ENCODE measurements around the gene PSAT1. TPM values are rescaled to one million over a fixed set of nuclear protein-coding genes. Genes with fewer than 3 reads are reported as not detected.

The PSAT1 gene
- total RNA-seq, 2 experiments from 2014 or later, result 191 to 195 TPM

GRCh38 chr9:78363221-78363620 is 66.3 kb downstream of the PSAT1 start:
- no peak overlapping the region for H3K4me3 Mint-ChIP-seq
- H3K36me3 Mint-ChIP-seq, result no peaks in the 10 kb centered on the region
- no peaks in the 10 kb centered on the region for H3K9me3 Mint-ChIP-seq

GRCh38 chr9:78365748-78366697 is 69.1 kb downstream of the PSAT1 start:
- H3K27me3 Mint-ChIP-seq, result peaks cover 9% of the 10 kb centered on the region
- H3K4me3 Mint-ChIP-seq, result no peak overlapping the region
- H3K27ac Mint-ChIP-seq, result no peak overlapping the region
- no peaks in the 10 kb centered on the region for H3K36me3 Mint-ChIP-seq
- no peaks in the 10 kb centered on the region for H3K9me3 Mint-ChIP-seq
- H3K4me1 Mint-ChIP-seq, result no peaks in the 10 kb centered on the region
- no peak for DNase-seq

More at GRCh38 chr9:78363221-78363620, 66.3 kb downstream of the PSAT1 start:
- Mint-ChIP-seq H3K27me3 (no peaks in the 10 kb centered on the region), H3K27ac (no peak overlapping the region), H3K4me1 (no peaks in the 10 kb centered on the region)
- DNase-seq, result no peak

DNA sequence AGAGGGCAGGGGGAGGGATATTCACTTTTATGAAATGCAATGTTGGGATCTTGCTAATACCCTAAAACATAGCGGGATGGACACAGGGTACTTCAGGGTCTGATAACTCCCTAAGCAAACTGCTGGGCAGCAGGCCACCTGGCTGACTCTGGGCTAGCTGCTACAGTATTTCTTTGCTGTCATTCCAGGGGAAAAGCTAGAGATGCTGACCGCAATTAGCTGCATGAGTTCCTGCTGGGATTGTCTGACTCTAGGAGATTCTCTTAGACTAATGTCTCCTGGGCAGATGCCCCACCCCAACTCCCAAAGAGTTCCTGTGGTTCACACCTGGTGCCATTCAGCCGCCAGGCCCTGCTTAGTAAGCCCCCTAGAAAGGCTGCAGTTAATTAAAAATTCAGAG is 69.9 kb downstream of the PSAT1 start:
- DNase-seq, result no peak
- Mint-ChIP-seq H3K4me3 (no peak overlapping the region), H3K9me3 (no peaks in the 10 kb centered on the region), H3K27me3 (peaks cover 13% of the 10 kb centered on the region), H3K4me1 (no peaks in the 10 kb centered on the region), H3K36me3 (no peaks in the 10 kb centered on the region), H3K27ac (no peak overlapping the region)

DNA sequence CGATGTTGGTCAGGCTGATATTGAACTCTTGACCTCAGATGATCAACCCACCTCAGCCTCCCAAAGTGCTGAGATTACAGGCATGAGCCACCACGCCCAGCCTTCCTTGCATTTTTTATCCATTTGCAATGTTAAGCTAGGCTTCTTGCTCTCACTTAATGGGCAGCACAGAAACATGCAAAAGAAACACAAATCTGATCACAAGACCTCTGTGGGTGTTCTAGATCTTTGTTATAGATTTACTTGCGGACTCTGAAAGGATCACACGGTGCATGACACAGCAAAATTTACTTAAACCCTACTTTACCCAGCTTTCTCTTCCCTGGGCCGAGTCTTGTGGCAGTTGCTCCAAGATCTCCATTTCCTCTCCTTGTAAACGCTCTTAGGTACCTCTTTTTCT is 71.3 kb downstream of the PSAT1 start:
- Mint-ChIP-seq H3K4me3 (no peak overlapping the region), H3K27ac (no peak overlapping the region), H3K27me3 (peaks cover 15% of the 10 kb centered on the region), H3K36me3 (no peaks in the 10 kb centered on the region), H3K4me1 (no peaks in the 10 kb centered on the region), H3K9me3 (no peaks in the 10 kb centered on the region)
- DNase-seq, result no peak

- peak; percentile 34 for DNase-seq
- Mint-ChIP-seq H3K27ac (no peak overlapping the region), H3K4me3 (no peak overlapping the region), H3K9me3 (no peaks in the 10 kb centered on the region), H3K36me3 (no peaks in the 10 kb centered on the region), H3K4me1 (no peaks in the 10 kb centered on the region), H3K27me3 (peaks cover 20% of the 10 kb centered on the region)
These were observed 72.8 kb downstream of the PSAT1 start for GRCh38 chr9:78369639-78370219.

GRCh38 chr9:78370991-78371390 is 74.1 kb downstream of the PSAT1 start:
- H3K27me3 Mint-ChIP-seq, result peaks cover 20% of the 10 kb centered on the region
- no peaks in the 10 kb centered on the region for H3K4me1 Mint-ChIP-seq
- H3K36me3 Mint-ChIP-seq, result no peaks in the 10 kb centered on the region
- no peak for DNase-seq
- no peak overlapping the region for H3K4me3 Mint-ChIP-seq
- no peak overlapping the region for H3K27ac Mint-ChIP-seq
- H3K9me3 Mint-ChIP-seq, result no peaks in the 10 kb centered on the region

GRCh38 chr9:78371981-78372380 is 75.1 kb downstream of the PSAT1 start:
- Mint-ChIP-seq H3K27ac (no peak overlapping the region), H3K9me3 (no peaks in the 10 kb centered on the region), H3K4me3 (no peak overlapping the region), H3K36me3 (no peaks in the 10 kb centered on the region), H3K4me1 (no peaks in the 10 kb centered on the region), H3K27me3 (peaks cover 20% of the 10 kb centered on the region)
- DNase-seq, result no peak

Other genes starting within 250 kb of the PSAT1 start
- 10 to 100 TPM; 41.1 to 41.8 TPM for gene CEP78, start 61.0 kb upstream of the PSAT1 start, total RNA-seq

Data from activated naive CD8-positive, alpha-beta T cell treated with anti-CD3 and anti-CD28 coated beads for 36 hours (primary cell).